GM15510 (cell line): Measurements from ENCODE around the gene SCD5.

Experiments
- POLR2A ChIP-seq: IDR thresholded peaks from 3 replicates; pipeline ENCODE4 v1.6.1; 2011; ENCODE audit warnings: borderline replicate concordance; ENCODE audit not compliant: insufficient read length; ENCODE audit errors: extremely low read depth

SCD5 gene

DNA sequence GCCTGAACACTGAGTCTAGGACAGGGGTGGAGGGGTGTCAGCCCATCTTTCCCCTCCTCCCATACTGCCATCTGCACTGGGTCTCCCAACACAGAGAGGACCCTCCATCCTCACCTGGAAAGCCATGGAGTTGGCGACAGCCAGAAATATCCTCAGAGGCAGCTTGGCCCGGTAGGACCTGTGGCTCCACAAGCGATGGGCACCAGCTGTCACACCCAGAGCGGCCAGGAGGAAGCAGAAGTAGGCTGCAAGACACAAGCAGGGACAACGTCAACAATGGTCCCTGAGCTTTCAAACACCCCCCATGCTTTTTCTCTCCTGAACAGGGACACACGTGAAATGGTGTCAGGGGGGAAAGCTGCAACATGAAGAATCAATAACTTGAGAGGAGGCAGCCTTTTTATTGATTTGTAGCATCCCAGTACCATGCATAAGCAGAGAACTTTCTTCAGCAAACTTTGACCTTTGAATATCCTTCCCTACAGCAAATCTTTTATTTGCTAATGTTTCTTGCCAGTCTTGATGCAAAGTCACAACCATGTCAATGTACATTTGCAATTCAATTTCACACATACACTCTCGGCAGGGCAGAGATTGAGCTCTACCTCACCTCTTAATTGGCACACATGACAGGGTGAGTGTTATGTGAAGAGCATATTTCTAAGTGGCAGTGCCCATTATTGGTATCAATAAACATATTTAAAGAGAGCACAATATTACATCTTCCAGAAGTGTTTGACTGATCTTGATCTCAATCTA, 93.2 kb downstream of the SCD5 start:
- no peak for TF ChIP-seq POLR2A

GRCh38 chr4:82704156-82704555, 94.4 kb downstream of the SCD5 start:
- TF ChIP-seq POLR2A, result no peak

DNA sequence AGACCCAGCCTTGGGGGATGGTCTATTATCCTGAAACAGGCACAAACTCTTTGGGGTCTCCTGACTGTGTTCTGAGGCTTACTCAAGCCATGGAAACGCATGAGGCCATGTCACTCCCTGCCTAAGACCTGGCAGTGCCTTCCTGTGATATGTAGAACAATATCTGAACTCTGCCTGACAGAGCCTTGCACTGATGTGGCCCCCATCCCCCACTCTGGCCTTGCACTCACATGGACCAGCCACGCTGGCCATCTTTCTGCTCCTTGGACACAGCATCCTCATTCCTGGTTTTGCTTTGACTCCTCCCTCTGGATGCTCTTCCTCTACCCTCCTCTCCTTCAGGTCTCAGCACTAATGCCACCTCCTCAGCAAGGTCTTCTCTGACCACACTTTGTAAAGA, 100.2 kb downstream of the SCD5 start:
- no peak for TF ChIP-seq POLR2A

- no peak for TF ChIP-seq POLR2A
Observed at GRCh38 chr4:82697561-82697960, 101.0 kb downstream of the SCD5 start.

DNA sequence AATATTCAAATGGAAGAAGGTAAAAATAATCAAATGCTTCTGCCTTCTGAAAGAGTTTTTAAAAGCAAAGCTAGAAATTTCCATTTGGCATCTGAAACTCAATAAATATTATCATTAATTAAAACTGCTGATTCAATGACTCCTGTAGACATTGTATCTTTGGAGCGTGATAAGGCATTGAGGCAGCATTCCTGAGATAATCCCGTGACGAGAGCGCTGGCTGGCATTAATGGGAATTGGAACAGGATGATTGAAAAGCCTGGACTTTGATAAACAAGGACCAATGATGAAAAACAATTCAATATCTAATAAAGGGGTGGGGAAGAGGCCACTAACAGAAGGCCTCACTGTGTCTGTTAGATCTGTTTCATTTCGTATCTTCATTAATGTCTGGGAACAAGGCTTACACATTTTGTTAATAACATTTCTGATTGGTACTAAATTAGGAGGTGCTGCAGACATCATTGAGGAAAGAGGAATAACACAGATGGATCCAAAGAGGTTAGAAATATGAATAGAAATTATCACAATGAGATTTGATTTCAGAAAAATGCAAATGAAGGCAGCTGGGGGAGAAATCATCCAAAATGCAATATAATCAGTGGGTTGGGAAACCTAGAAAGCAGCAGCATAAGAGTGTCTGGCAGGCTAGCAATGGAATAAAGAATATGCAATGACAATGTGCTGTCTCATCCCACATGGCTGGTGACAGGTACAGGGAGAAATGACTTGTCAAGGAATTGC, 102.3 kb downstream of the SCD5 start:
- no peak for TF ChIP-seq POLR2A

- no peak for TF ChIP-seq POLR2A
Observed at GRCh38 chr4:82694892-82695291, 103.7 kb downstream of the SCD5 start.

- no peak for TF ChIP-seq POLR2A
Observed at GRCh38 chr4:82694046-82694445, 104.5 kb downstream of the SCD5 start.

DNA sequence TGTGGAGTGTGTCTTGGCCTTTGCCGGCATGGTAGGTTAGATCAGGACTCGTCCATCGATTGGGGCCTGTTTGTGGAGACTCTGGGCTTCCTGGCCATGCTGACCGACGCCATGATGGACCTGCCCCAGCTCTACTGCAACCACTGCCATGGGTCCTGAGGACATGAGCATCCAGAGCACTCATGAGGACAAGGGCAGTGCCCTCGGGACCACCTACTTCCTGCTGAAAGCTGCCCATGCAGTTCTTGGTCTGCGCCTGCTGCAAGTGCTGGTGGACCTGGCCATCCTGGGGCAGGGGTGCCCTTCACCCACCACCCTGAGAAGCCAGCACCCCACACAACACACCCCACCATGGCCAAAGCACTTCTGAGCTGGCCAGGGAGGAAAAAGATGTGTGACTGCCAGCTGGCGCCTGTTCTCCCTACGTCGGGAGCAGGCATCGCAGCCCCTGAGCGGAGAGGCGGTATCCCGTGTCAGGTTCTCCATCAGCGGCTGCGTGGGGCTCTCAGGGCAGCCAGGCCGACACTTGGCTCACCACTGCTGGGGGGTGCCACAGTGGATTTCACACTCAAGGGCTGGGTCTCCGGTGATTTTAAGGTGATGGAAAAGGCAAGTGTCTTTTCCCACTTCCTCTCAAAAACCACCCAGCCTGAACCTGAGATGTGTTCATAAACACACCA, 106.4 kb downstream of the SCD5 start:
- no peak for TF ChIP-seq POLR2A

- no peak for TF ChIP-seq POLR2A
Observed at GRCh38 chr4:82691431-82691830, 107.2 kb downstream of the SCD5 start.

DNA sequence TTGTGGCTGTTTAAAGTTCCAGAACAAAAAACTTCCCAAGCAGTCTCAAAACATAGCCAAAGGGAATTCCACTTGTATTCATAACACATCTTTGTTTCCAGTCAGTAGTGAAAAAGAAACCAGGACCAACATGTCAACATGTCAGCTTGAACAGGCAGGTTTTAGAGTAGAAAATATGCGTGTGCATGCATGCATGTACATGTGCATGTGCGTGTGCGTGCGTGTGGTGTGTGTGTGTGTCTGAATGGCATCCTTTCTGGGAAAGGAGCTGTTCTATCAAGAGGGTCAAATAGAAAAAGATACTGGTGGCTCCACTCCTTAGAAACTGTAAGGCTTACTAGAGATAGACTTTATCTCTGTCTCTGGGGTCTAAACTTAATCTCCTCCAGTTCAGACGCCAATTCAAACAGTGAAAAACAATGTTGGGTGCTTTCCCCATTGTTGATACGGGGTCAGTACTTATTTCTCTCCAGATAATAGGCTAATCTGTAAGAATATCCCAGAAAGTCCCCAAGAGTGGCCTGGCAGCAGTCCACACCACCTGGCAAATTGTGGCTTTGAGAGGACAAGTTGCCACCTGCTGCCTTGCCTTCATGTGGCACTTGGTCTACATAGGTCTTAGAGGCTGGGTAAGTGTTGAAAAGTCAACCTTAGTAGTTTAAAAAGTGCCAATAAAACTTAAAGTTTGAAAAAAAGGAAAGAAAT, 110.4 kb downstream of the SCD5 start:
- TF ChIP-seq POLR2A, result no peak

DNA sequence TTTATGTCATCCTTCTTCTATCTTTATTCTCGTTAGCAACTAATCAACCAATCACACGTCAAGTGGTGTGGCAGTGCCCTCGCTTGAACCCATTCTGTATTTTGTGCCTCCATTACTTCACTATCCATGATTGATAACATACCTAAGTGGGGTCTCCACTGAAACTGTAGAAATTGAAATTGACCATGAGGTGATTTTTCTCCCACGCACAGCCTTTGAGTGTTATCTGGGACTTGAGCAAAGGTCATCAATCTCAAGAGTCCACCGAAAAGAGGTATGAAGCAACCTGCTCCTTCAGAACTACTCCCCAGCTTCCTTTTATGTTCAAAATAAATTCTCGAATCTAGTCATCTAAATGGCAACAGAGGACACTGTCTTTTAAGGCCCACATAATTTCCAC, 111.1 kb downstream of the SCD5 start:
- TF ChIP-seq POLR2A, result no peak

DNA sequence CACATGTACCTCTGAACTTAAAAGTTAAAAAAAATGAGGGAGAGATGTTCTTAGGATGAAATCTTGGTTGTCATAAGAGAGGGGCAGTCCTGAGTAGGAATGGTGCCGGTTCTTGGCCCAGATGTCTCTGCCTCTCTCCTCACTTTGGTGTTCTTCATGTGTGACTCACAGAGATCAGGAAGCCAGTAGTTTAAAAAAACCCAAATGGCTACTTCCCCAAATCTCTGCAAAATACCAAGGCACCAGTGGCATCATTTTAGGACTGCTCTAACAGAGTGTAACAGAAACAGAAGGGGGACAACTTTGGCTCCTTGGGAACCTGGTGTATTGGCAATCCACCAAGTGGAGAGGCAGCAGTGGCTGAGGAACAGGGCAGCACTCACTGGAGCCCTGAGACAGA, 116.8 kb downstream of the SCD5 start:
- TF ChIP-seq POLR2A, result no peak

GRCh38 chr4:82680834-82681233, 117.8 kb downstream of the SCD5 start:
- TF ChIP-seq POLR2A, result no peak

DNA sequence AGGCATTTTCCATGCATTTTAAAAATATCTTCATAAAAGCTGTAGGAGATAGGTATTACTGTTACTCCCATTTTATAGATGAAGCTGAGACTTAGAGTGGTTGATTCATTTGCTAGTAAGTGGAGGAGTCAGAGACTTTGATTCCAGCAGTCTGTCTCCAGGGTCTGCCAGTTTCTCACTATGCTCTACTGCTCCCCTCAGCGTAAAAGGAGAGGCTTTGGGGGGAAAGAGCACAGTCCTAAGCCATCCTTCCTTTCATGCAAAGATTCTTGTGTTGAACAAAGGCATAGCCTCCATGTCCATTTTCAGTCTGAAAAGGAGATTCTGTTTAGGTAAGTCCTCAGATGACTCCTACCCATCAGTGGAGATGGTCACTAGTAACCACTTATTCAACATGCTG, 119.1 kb downstream of the SCD5 start:
- TF ChIP-seq POLR2A, result no peak

DNA sequence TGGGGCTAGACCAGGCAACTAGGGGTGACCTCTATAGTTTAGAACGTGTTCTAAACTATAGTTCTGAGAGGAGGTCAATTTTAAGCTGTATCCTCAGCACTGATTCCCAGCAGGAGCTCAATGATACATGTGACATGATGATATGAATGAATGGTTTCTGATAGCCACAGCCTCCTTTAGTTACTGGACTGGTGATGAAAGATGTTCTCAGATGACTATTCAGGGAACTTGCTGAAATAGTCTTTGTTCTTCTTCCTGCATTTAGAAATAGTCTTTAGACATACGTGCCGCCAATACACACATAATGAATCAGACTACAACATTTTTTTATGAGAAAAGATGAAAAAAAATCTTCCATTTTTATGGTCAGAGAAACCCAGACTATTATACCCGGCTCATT, 120.5 kb downstream of the SCD5 start:
- TF ChIP-seq POLR2A, result no peak
